ENCODE data around the gene FAM181A.

- TF ChIP-seq CTCF (conservative IDR thresholded peaks at IDR 0.05; ENCODE audit: low read depth, low read length) (no peak), EZH2 (IDR thresholded peaks at IDR 0.05; ENCODE audit: borderline replicate concordance, low read depth, low read length, poor library complexity, severe bottlenecking) (no peak)
Measured at GRCh38 chr14:93941293-93941910, 14.3 kb downstream of the FAM181A start.
